GDM1 (cell line): ENCODE results near the gene VOPP1.
"Not testable (repeated sequence)": the region's sequence is repeated elsewhere in the genome, so short reads cannot be mapped to it uniquely, and the experiment has no call there.

Source experiments
- DNase-seq: peaks from one replicate; lab custom pipeline; 2025; lab: John Stamatoyannopoulos, UW

Gene VOPP1

GRCh38 chr7:55488216-55488615, 84.1 kb downstream of the VOPP1 start:
- DNase-seq = no peak

GRCh38 chr7:55486991-55487390, 85.3 kb downstream of the VOPP1 start:
- no peak for DNase-seq

- no peak for DNase-seq
These were observed 86.1 kb downstream of the VOPP1 start for GRCh38 chr7:55486192-55486590.

GRCh38 chr7:55485501-55486191, 86.7 kb downstream of the VOPP1 start:
- DNase-seq = no peak

GRCh38 chr7:55484834-55485233, 87.5 kb downstream of the VOPP1 start:
- DNase-seq = no peak

GRCh38 chr7:55484241-55484640, 88.1 kb downstream of the VOPP1 start:
- DNase-seq = no peak

GRCh38 chr7:55483046-55483445, 89.3 kb downstream of the VOPP1 start:
- no peak for DNase-seq

- DNase-seq = no peak
These were observed 91.1 kb downstream of the VOPP1 start for GRCh38 chr7:55481155-55481554.

- no peak for DNase-seq
These were observed 93.6 kb downstream of the VOPP1 start for GRCh38 chr7:55478700-55479099.

- DNase-seq = no peak
These were observed 94.4 kb downstream of the VOPP1 start for GRCh38 chr7:55477781-55478374.

GRCh38 chr7:55476852-55477780, 95.2 kb downstream of the VOPP1 start:
- DNase-seq = no peak

- no peak for DNase-seq
These were observed 96.2 kb downstream of the VOPP1 start for GRCh38 chr7:55475855-55476803.

GRCh38 chr7:55474944-55475854, 97.1 kb downstream of the VOPP1 start:
- DNase-seq = no peak

- no peak for DNase-seq
These were observed 98.4 kb downstream of the VOPP1 start for GRCh38 chr7:55473932-55474331.

GRCh38 chr7:55472928-55473725, 99.2 kb downstream of the VOPP1 start:
- DNase-seq = no peak

GRCh38 chr7:55472406-55472805, 99.9 kb downstream of the VOPP1 start:
- not testable (repeated sequence) for DNase-seq

GRCh38 chr7:55471594-55471993, 100.7 kb downstream of the VOPP1 start:
- not testable (repeated sequence) for DNase-seq

GRCh38 chr7:55470261-55470660, 102.0 kb downstream of the VOPP1 start:
- no peak for DNase-seq

- DNase-seq = no peak
These were observed 102.6 kb downstream of the VOPP1 start for GRCh38 chr7:55469721-55470120.

GRCh38 chr7:55469271-55469681, 103.0 kb downstream of the VOPP1 start:
- no peak for DNase-seq
